GM21360 (cell line): ENCODE results near the gene TPSAB1.

ENCODE experiments used
- ATAC-seq: cut with Tn5 transposase; IDR thresholded peaks from one replicate; pipeline ENCODE4 v1.9.1; 2021; ENCODE audit warnings: mild to moderate bottlenecking, moderate library complexity; ENCODE audit not compliant: unreplicated experiment

Gene TPSAB1

GRCh38 chr16:1209081-1209480 is 31.4 kb upstream of the TPSAB1 start:
- no peak for ATAC-seq

DNA sequence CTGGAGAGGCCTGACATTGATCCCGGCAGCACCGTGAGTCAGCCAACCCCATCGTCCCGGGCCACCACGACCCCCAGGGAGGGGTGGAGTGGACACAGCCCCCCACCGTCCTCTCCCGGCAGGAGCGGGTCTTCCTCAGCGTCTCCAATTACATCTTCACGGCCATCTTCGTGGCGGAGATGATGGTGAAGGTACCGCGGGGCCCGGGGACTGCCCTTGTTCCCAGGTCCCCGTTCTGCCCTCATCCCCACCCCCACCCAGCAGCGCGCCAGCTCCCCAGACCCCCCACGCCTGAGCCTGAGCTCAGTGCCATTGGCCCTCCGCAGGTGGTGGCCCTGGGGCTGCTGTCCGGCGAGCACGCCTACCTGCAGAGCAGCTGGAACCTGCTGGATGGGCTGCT is 30.0 kb upstream of the TPSAB1 start:
- no peak for ATAC-seq

- ATAC-seq: no peak
These were observed 28.8 kb upstream of the TPSAB1 start for GRCh38 chr16:1211451-1212268.

DNA sequence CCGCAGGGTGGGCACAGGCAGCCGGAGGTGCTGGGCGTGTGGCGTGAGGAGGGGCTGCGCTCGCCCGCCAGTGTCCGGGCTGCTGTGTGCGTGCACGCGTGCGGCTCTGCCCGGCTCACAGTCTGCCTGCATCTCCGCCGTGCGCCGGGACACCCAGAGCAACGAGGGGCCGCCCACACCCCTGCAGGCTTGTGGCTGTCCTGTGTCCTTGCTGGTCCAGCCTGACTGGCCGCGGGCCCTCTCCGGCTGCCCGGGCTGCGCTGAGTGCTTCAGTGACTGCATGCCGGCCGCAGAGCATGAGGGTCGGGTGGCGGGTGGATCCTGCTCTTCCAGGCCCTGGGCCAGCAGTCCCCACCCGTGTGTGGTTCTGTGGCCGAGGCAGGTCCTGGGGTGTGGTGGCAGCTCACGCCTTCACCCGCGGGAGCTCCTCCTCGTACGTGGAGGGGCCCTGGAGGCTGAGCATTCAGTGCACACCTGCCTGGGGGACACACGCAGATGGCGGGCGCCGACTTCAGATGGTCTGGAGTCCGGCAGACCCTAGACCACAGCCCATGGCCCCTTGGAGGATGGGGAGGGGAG is 27.8 kb upstream of the TPSAB1 start:
- no peak for ATAC-seq

DNA sequence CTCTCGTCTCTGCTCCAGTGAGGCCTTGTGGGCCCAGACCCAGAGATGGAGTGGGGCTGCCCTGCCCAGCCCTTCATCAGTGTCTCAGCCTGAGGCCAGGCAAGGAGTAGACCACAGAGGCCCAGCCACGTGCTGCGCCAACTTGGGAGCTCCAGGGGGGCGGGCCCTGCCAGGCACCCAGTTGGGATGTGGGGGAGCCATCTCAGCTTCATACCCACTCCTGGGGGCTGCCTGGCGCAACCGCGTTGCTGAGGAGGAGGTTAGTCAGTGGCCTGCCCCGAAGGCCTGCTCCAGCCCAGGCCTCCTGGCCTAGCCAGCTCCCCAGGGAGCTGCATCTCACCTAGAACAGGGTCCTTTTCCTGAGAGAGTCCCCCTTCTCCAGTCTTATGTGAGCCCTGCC is 27.3 kb upstream of the TPSAB1 start:
- ATAC-seq: no peak

DNA sequence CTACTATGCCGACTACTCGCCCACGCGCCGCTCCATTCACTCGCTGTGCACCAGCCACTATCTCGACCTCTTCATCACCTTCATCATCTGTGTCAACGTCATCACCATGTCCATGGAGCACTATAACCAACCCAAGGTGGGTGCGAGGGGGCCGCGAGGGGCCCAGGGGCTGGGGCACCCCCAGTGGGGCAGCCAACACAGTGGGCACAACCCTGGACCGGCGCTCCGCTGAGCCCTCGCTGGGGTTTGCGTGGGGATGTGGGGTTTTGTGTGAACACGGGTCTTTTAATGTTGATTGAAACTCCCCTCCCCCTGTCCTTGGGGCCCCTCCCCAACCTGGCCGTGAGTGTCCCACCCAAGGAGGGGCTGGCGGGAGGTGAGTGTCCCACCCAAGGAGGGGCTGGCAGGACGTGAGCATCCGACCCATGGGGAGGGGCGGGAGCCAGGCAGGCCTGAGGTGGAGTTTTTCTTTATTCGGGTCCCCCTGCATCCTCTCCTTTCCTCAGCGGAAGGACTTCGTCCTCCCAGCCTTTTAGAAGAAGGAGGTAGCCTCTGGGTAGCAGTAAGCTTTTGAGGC is 26.6 kb upstream of the TPSAB1 start:
- no peak for ATAC-seq

DNA sequence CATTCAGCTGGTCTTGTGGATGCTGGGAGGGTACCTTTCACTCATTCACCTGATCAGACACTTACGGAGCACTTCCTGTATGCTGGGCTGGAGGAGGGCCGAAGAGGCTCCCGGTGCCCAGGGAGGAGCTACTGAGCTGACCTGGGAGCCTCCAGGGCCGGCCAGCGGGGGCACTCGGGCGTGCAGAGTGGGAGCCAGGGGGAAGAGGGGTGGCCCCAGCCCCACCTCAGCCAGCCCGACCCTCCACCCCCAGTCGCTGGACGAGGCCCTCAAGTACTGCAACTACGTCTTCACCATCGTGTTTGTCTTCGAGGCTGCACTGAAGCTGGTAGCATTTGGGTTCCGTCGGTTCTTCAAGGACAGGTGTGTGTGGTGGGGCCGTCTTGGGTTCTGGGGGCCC is 25.8 kb upstream of the TPSAB1 start:
- no peak for ATAC-seq

GRCh38 chr16:1215574-1216295 is 24.8 kb upstream of the TPSAB1 start:
- no peak for ATAC-seq

DNA sequence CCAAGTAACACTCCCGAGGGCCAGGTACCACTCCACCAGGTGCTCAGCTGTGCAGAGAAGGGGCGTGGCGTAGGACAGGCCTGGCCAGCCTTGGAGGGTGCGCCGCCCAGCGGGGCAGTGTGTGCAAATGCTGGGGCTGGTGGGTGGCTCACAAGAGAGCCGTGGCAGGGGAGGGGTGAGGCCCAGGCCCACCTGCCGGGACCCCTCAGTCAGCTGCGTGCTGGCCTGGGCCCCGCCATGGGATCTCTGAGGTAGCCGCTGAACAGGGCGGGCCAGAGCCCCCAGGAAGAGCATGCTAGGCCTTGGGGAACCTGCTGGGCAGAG is 24.2 kb upstream of the TPSAB1 start:
- no peak for ATAC-seq

DNA sequence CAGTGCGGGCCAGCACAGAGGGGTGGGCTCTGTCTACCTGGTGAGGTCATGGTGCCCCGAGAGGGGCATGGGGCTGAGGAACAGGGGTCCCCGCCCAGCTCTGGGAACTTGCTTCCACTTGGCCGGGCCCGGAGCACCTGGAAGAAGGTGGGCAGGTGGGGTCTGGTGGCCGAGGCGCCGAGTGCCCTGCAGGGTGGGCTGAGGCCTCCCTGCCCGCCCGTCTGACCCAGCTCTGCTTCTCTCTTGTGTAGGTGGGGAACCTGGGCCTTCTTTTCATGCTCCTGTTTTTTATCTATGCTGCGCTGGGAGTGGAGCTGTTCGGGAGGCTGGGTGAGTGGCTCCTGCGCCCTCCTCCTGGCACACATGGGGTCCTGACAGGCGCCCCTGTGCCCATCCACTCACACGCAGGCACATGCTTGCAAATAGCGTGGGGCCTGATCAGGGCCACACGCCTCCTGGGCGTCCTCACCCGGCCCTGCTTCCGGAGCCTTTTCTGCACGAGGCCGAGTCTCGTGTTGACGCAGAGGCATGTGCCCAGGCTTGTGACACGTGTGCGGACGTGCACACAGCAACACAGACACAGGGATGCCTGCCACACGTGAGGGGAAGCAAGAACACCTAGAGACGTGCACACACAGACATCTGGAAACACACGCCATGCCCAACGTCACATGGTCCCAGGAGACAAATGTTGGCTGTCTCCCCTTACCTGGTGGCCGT is 23.7 kb upstream of the TPSAB1 start:
- ATAC-seq: no peak

DNA sequence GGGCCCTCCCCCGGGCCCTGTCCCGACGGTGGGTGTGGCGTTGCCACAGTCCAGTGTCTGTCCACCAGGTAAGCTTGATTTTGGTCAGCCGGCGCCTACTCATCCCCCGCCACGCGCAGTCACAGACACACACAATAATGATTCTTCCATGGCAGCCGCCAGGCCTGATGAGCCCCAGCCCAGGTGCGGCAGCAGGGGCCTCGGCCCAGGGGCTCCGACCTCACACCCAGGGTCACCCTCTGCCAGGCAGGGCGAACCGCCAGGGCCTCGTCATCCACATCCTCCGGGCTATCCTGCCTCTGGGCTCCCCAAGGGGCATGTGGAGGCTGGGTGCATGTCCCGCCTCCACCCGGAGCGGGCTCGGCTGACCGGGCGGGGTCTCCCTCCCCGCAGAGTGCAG is 23.0 kb upstream of the TPSAB1 start:
- ATAC-seq: no peak

- no peak for ATAC-seq
These were observed 22.2 kb upstream of the TPSAB1 start for GRCh38 chr16:1218061-1218929.

DNA sequence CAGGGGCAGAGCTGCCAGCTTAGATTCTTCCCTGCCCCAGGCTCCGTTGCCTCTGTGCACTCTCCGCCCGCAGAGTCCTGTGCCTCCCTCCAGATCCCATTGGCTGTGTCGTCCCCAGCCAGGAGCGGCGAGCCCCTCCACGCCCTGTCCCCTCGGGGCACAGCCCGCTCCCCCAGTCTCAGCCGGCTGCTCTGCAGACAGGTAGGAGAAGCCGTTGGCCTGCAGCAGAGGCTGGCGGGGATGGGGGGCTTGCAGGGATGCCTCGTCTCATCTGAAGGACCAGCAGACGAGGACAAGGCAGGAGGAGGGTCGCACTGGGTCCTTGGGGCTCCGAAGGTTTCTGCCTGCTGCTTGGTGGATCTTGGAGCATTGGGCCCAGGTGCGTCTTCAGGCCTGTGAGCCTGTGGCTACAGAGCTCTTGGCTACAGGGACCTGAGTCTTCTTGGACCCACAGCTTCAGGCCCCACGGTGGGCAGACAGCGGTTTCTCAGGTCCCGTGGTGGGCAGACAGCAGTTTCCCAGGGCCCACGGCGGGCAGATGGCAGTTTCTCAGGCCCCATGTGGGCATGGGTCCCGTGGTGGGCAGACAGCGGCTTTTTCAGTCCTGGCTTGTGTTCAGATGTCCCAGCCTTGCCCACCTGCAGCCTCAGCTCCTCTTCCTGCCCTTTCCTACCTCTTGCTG is 21.4 kb upstream of the TPSAB1 start:
- no peak for ATAC-seq

DNA sequence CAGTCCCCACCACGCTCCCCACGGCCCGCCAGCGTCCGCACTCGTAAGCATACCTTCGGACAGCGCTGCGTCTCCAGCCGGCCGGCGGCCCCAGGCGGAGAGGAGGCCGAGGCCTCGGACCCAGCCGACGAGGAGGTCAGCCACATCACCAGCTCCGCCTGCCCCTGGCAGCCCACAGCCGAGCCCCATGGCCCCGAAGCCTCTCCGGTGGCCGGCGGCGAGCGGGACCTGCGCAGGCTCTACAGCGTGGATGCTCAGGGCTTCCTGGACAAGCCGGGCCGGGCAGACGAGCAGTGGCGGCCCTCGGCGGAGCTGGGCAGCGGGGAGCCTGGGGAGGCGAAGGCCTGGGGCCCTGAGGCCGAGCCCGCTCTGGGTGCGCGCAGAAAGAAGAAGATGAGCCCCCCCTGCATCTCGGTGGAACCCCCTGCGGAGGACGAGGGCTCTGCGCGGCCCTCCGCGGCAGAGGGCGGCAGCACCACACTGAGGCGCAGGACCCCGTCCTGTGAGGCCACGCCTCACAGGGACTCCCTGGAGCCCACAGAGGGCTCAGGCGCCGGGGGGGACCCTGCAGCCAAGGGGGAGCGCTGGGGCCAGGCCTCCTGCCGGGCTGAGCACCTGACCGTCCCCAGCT is 20.3 kb upstream of the TPSAB1 start:
- no peak for ATAC-seq

DNA sequence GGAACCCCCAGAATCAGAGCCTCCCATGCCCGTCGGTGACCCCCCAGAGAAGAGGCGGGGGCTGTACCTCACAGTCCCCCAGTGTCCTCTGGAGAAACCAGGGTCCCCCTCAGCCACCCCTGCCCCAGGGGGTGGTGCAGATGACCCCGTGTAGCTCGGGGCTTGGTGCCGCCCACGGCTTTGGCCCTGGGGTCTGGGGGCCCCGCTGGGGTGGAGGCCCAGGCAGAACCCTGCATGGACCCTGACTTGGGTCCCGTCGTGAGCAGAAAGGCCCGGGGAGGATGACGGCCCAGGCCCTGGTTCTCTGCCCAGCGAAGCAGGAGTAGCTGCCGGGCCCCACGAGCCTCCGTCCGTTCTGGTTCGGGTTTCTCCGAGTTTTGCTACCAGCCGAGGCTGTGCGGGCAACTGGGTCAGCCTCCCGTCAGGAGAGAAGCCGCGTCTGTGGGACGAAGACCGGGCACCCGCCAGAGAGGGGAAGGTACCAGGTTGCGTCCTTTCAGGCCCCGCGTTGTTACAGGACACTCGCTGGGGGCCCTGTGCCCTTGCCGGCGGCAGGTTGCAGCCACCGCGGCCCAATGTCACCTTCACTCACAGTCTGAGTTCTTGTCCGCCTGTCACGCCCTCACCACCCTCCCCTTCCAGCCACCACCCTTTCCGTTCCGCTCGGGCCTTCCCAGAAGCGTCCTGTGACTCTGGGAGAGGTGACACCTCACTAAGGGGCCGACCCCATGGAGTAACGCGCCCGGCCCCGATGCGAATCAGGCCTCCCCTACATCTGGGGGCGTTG is 19.5 kb upstream of the TPSAB1 start:
- no peak for ATAC-seq

DNA sequence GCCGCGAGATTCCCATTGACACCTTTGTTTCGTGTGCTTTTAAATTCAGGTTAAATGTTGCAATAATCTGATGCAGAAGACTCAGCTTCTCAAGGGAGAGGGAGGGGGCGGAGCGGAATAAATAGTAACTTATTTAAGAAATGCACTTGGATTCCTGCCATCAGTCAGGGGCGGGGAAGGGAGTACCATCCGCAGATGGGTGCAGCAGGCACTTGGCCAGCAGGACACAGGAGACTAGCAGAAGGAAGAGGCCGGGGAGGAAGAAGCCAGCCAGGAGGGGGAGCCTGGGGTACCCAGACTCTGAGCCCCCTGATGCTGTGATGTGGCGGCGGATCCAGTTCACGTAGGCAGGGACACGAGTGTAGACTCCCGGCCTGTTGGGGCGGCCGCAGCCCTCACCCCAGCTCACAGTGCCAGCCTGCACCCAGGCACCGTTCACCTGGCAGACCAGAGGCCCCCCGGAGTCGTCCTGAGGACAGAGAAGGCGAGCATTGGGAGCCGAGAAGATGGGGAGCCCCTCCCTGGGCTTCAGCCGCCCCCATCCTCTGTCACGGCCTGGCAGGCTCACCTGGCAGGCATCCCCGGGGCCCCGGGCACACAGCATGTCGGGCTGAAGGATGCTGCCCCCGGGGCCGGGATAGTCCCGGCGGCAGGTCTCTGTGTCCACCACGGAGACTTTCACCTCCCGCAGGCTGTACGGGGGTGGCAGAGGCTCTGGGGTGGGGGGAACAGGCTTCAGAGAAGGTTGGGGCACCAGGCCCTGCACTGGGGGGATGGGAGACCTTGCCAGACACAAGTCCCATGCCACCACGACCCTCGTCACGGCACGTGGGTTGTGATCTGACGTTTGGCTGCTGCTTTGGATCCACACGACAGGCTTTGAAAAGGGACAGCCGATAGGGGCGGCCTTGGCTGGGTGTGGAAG is 18.6 kb upstream of the TPSAB1 start:
- ATAC-seq: no peak

DNA sequence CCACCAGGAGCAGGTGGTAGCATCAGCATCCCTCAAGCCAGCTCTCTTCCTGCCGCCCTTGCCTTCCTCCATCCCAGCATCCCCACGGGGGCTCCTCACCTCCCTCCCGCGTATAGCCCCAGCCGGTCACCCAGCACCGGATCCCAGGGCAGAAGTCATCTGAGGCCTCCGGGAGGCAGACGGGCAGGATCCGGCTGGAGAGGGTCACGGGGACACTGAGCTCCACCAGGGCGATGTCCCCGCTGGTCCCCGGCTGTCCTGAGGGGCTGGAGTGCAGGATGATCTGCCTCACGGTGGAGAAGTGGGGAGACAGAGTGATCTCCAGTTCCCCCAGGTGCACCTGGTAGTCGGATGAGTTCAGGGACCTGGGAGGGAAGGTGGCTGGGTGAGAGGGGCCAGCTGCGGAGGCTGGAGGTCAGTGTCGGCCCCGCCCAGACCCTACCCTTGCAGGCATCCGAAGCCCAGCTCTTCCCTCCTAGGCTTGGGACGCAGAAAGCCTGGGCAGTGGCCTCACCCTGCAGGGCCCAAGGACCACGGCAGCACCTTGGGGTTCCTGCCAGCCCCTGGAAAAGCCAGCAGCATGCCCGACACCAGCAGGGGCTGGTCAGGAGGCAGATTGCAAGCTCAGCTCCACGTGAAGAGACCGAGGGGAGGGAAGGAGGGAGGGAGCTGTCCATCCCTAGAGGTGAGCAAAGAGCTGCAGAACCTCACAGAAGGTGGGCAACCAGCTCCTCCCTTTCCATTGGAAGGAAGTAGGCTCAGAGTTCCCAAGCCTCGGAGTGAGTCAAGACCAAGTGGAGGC is 17.8 kb upstream of the TPSAB1 start:
- no peak for ATAC-seq
